NCI-H82 treated with DMSO at 0.1 percent for 48 hours (cell line): Measurements from ENCODE around the gene ELF2.
"Not testable (repeated sequence)": the region's sequence is repeated elsewhere in the genome, so short reads cannot be mapped to it uniquely, and the experiment has no call there.

Experiments
- DNase-seq: peaks from one replicate; lab custom pipeline; 2025; ENCODE audit not compliant: unreplicated experiment; lab: John Stamatoyannopoulos, UW

Gene ELF2

GRCh38 chr4:139082750-139083606 is 94.0 kb downstream of the ELF2 start:
- DNase-seq: peak; percentile 93

- no peak for DNase-seq
These were observed 98.1 kb downstream of the ELF2 start for GRCh38 chr4:139078926-139079325.

DNA sequence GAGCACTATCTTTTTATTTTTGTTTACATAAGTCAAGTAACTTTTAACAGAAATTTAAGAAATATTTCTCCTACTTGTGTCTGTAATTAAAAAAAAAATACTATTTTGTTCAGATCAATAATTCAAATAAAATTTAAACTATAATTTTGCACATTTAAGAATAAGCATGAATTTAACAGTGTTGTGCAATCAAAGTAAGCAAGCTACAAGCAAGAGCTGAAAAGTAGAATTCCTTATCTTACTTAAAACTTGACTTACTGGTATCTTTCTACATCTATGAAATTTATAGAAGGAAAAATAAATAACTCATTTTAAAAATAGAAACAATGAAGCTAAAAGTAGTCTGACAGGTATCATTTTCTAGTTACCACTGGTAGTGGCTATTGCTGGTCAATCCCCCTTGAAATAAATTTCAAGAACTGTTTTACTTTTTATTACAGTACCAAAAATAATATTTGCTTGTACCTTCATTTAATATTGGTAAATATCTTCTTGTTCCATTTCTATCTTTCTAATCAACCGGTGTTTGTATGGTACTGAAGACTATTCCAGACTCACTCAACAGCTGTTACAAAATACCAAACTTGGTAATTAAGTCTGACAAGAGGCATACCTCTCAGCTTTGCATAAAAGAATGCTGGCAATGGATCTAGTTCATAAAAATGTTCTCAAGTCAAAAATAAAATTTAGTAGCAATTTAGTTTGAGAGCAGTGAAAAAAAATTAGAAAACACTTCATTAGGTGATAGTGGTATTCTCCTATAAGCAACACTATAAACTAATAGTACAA is 99.3 kb downstream of the ELF2 start:
- DNase-seq: no peak

DNA sequence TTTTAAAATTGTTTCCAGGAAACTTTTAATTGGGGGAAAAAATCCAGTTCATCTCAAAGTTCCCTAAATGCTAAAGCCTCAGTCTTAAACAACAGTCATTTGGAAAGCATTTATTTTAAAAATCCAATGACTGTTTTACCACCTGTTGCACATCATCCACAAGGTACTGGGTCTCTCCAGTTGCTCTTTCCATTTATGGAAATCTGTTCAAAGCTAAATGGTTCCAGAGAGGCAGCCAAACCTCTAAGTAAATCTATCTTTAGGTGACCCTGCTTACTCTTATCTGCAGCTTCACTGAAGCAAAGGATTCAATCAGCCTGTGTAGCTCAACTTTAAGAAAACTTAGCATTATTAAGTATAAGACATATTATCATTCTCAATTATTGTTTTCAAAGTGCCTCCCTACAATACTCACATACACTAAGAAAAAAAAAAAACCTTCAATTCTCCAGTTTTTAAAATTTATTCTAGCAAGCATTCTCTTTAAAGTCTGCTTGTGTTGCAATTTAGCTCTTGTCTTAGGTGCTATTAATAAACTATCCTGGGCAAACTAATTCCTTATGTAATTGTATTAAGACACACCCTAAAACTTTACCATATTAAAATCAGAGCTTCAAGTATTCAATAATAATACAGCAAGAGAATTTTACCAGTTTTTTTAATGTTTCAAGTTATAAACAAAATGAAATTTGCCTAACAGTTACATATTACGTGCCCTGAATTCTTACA is 100.8 kb downstream of the ELF2 start:
- no peak for DNase-seq

- DNase-seq: no peak
These were observed 116.4 kb downstream of the ELF2 start for GRCh38 chr4:139060591-139060990.

DNA sequence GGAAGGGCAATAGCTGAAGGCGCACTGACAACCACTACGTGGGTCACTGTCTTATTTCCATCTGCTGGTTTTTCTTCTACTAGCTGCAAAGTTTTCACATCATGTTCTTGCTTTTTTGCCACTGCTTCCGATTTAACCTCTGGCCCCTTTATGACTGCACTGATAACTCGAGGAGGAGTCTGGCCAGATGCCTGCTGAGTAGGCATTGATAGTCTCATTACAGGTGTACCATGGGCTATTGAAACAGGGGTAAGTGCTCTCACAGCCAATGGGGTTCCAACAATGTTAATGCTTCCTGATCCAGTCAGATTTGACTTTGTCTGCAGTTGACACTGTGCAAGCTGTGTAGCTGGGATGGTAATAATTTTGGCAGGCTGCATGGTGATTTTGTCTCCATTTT is 118.0 kb downstream of the ELF2 start:
- DNase-seq: not testable (repeated sequence)

GRCh38 chr4:139054791-139055505 is 122.1 kb downstream of the ELF2 start:
- DNase-seq: no peak

DNA sequence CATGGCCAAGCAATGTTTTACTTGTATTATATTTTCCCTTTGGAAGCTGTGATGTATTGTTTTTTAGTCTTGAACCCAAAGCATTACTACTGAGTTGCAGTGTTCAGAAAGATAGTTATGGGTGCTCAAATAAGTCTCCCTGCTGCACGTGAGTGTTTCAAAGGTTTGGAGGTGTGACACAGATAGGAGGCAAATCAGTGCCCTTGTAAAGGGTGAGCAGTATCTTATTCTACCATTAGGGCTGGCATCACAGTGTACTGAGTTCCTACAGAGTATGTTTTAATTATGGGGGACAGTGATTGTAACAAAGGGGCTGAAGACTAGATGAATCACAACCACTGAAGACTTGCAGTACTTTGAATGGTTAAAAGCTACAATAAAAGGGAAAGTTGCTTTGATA is 123.1 kb downstream of the ELF2 start:
- no peak for DNase-seq

GRCh38 chr4:139050446-139050845 is 126.6 kb downstream of the ELF2 start:
- no peak for DNase-seq

DNA sequence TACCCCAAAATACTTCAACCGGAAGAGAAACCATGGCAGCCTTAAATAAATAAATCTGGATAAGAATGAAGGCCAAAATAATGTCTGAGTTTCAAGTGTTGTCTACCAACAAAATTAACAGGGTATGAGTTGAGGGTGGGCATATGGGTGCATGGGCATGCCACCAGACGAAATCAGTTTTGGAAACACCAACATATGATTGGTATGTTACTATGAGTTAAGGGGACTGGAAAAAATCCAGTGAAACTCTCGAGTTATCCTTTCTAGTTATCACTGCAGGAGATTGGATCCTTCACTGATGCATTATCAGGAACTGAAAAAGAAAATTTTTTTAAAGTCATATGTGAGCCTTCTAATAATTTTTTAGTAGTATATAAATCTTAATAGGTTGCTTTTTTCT is 129.0 kb downstream of the ELF2 start:
- no peak for DNase-seq

GRCh38 chr4:139044291-139044690 is 132.7 kb downstream of the ELF2 start:
- DNase-seq: no peak

DNA sequence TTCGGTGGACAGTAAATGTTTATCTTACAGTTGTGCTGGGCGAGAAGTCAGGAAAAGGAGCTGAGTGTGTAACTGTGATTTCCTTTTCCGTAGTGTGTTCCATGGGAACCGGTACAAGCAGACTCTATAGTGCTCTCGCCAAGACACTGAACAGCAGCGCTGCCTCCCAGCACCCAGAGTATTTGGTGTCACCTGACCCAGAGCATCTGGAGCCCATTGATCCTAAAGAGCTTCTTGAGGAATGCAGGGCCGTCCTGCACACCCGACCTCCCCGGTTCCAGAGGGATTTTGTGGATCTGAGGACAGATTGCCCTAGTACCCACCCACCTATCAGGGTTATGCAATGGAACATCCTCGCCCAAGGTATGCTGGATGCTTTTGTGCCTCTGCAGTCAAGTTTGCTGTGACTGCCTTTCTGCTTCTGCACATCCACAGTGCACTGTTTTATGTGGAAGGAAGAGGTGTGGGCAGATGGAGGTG is 134.0 kb downstream of the ELF2 start:
- no peak for DNase-seq

- no peak for DNase-seq
These were observed 138.1 kb downstream of the ELF2 start for GRCh38 chr4:139038874-139039443.

DNA sequence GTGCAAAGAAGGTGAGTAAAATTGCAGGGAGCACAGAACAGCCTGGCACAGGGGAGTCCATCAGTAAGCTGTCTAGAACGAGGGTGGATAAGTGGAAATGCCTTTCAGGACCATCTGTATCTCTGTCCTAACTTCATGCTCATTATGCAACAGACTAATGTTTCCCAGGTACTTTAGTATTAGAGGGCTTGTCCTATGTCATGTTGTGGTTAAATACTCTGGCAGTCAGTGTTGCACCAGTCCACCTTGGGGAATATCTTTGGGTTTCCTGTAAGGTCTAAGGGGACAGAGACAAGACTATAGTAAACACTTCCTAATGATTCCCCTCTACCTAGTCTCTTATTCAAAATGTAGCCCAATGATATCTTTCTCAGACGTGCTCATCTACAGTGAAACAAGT is 140.1 kb downstream of the ELF2 start:
- DNase-seq: peak; percentile 73

DNA sequence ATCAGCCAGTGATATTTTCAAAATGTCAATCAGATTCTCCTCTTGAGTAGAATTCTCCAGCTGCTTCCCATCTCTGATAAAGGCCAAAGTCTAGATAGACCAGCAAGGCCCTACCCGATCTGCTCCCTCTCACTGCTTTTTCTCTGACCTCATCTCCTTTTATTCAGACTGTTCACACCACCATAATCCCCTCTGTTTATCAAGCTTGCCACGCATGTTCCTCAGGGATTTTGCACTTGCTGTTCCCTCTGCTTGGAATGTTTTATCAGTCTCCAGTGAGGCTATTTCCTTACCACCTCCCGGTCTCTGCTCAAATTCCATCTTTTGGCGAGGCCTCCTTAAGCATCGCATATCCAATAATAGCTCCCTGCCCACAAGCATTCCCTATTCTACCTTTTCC is 141.4 kb downstream of the ELF2 start:
- no peak for DNase-seq

GRCh38 chr4:139030614-139031235 is 146.3 kb downstream of the ELF2 start:
- peak; percentile 60 for DNase-seq

DNA sequence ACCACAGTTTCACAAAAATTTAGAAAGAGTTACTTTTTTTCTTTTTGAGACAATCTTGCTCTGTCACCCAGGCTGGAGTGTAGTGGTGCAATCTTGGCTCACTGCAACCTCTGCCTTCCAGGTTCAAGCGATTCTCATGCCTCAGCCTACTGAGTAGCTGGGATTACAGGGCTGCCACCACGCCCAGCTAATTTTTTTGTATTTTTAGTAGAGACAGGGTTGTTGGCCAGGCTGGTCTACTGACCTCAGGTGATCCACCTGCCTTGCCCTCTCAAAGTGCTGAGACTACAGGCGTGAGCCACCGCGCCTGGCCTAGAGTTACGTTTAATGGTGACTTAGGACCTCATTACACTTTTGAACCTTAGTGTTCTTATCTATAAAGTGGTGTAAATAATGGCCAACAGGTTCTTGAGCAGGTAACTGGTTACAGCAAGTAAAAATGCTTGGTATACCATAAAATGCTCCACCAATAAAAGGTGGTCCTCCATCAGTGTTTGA is 147.1 kb downstream of the ELF2 start:
- DNase-seq: not testable (repeated sequence)

- no peak for DNase-seq
These were observed 148.8 kb downstream of the ELF2 start for GRCh38 chr4:139028191-139028661.

DNA sequence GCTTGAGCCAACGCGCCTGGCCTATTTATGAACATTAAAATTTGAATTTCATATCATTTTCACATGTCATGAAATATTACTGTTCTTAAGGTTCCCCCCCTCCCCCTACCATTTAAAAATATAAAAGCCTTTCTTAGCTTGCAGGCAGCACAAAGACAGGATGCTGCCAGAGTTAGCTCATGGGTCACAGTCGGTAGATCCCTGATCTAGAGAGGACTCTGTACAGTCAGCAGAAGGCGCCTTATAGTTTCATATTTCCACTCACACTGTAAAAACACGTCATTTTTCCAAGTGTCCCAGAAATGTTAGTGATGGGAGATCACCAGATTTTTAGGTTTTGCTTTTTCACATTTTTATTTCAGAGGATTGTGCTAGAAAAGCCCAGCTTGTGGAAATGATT is 149.2 kb downstream of the ELF2 start:
- no peak for DNase-seq

- no peak for DNase-seq
These were observed 151.2 kb downstream of the ELF2 start for GRCh38 chr4:139025841-139026240.
